HCT116 (cell line): Measurements from ENCODE around the gene ATG5. TPM values are rescaled to one million over a fixed set of nuclear protein-coding genes. Genes with fewer than 3 reads are reported as not detected.

Experiments used
- ATAC-seq: fragments of 200-7000 bp; cut with Tn5 transposase; 2 replicates; pipeline ENCODE4 v1.9.1; 2020; ENCODE audit warnings: mild to moderate bottlenecking, moderate library complexity
- BruUV-seq: library from RNA; stranded (reverse); fragments of 400-500 nt; replicated peaks from 2 replicates; lab custom pipeline; 2021; lab: Mats Ljungman, UMichigan
- CTCF ChIA-PET: fragments of 300-600 bp; sonication (Branson Sonifier 250); formaldehyde crosslinking; loops from one replicate; lab custom pipeline; 2021; ENCODE audit warnings: antibody characterized with exemption; lab: Charles Lee
- POLR2A ChIA-PET: fragments of 300-600, 350-600 bp; sonication (Branson Sonifier 250); formaldehyde crosslinking; loops from one replicate; lab custom pipeline; 2021; ENCODE audit warnings: antibody characterized with exemption; lab: Charles Lee
- RAD21 ChIA-PET, 2 experiments: fragments of 300-600 bp; sonication (Branson Sonifier 250); formaldehyde crosslinking; loops; one replicate each; lab custom pipeline; 2023; ENCODE audit warnings: low total read pairs in 2 of 2; ENCODE audit not compliant: uncharacterized antibody in 2 of 2, unreplicated experiment in 2 of 2, low non-redundant PET in 1 of 2; lab: Charles Lee
- DNase-seq: peaks from one replicate; pipeline ENCODE4 v3.0.0-alpha.2; 2010; ENCODE audit warnings: low read depth, low spot score
- H2AFZ ChIP-seq: fragments of 200-600 bp; shearing (Covaris generic), sonication (generic); 2 replicates; pipeline ENCODE4 v1.6.1; 2017; ENCODE audit warnings: low read depth, mixed run types, mixed read lengths, antibody characterized with exemption, low read length; ENCODE audit not compliant: poor library complexity, severe bottlenecking
- H3K27ac ChIP-seq: 2 replicates; pipeline ENCODE4 v1.5.1; 2012; ENCODE audit warnings: low read depth, low read length
- H3K27me3 ChIP-seq: fragments of 200-600 bp; sonication (generic); 2 replicates; pipeline ENCODE4 v1.6.1; 2016; ENCODE audit warnings: mixed run types, low read length, mixed read lengths; ENCODE audit not compliant: insufficient read depth
- H3K36me3 ChIP-seq, 2 experiments: fragments of 200-500 bp in 1 of 2; fragments of 200-600 bp in 1 of 2; sonication (Bioruptor generic) in 1 of 2; sonication (generic) in 1 of 2; 2 replicates each; pipeline versions ENCODE4 v1.5.1 to v1.6.1; 2014 to 2016; ENCODE audit warnings: low read length in 2 of 2, inconsistent platforms in 1 of 2, mixed read lengths in 1 of 2, mixed run types in 1 of 2; ENCODE audit not compliant: insufficient read depth in 2 of 2, control insufficient read depth in 1 of 2
- H3K4me1 ChIP-seq, 2 experiments: fragments of 200-600 bp in 1 of 2; sonication (generic) in 1 of 2; 2 replicates each; pipeline versions ENCODE4 v1.5.1 to v1.6.1; 2012 to 2017; ENCODE audit warnings: low read length in 2 of 2, inconsistent platforms in 1 of 2, mild to moderate bottlenecking in 1 of 2, mixed read lengths in 1 of 2, mixed run types in 1 of 2, moderate library complexity in 1 of 2; ENCODE audit not compliant: insufficient read depth in 2 of 2, control insufficient read depth in 1 of 2
- H3K4me2 ChIP-seq: fragments of 200-600 bp; sonication (generic); 2 replicates; pipeline ENCODE4 v1.6.1; 2017; ENCODE audit warnings: mixed run types, low read length, mixed read lengths
- H3K4me3 ChIP-seq, 2 experiments: fragments of 200-600 bp in 1 of 2; sonication (generic) in 1 of 2; replicated peaks in 1 of 2; 2 replicates each; pipeline ENCODE4 v1.5.1; 2011 to 2016; ENCODE audit warnings: low read length in 2 of 2, control low read depth in 1 of 2, low read depth in 1 of 2, mild to moderate bottlenecking in 1 of 2, mixed read lengths in 1 of 2, mixed run types in 1 of 2
- H3K79me2 ChIP-seq: fragments of 200-600 bp; sonication (generic); 2 replicates; pipeline ENCODE4 v1.6.1; 2017; ENCODE audit warnings: mild to moderate bottlenecking, mixed run types, low read length, moderate library complexity, mixed read lengths; ENCODE audit not compliant: insufficient read depth
- H3K9ac ChIP-seq: fragments of 200-600 bp; sonication (generic); 2 replicates; pipeline ENCODE4 v1.6.1; 2016; ENCODE audit warnings: low read length, mixed read lengths
- H3K9me2 ChIP-seq: fragments of 200-600 bp; sonication (generic), shearing (Covaris generic); 2 replicates; pipeline ENCODE4 v1.6.1; 2017; ENCODE audit warnings: mixed run types, mild to moderate bottlenecking, moderate library complexity; ENCODE audit not compliant: insufficient read depth
- H3K9me3 ChIP-seq, 2 experiments: fragments of 200-500 bp in 1 of 2; fragments of 200-600 bp in 1 of 2; sonication (Bioruptor generic) in 1 of 2; sonication (generic) in 1 of 2; 2 replicates each; pipeline ENCODE4 v1.6.1; 2014 to 2017; ENCODE audit warnings: low read length in 2 of 2, mixed read lengths in 2 of 2, inconsistent platforms in 1 of 2, low read depth in 1 of 2, mild to moderate bottlenecking in 1 of 2, mixed run types in 1 of 2, moderate library complexity in 1 of 2; ENCODE audit not compliant: control insufficient read depth in 1 of 2, insufficient read depth in 1 of 2
- H4K20me1 ChIP-seq: fragments of 200-600 bp; sonication (generic), shearing (Covaris generic); 2 replicates; pipeline ENCODE4 v1.6.1; 2017; ENCODE audit warnings: mixed run types, mild to moderate bottlenecking, moderate library complexity; ENCODE audit not compliant: insufficient read depth
- ATF3 ChIP-seq: IDR thresholded peaks from 2 replicates; pipeline ENCODE4 v1.6.1; 2012
- CTCF ChIP-seq, 3 experiments: fragments of 200-600 bp in 1 of 3; sonication (generic) in 1 of 3; IDR thresholded peaks in 2 of 3; conservative IDR thresholded peaks in 1 of 3; 2 replicates each; pipeline ENCODE4 v1.5.1; 2012 to 2017; ENCODE audit warnings: low read depth in 2 of 3, low read length in 2 of 3, antibody characterized with exemption in 1 of 3, borderline replicate concordance in 1 of 3, control low read depth in 1 of 3, mild to moderate bottlenecking in 1 of 3, mixed read lengths in 1 of 3, mixed run types in 1 of 3, moderate library complexity in 1 of 3; ENCODE audit not compliant: insufficient read depth in 1 of 3
- EGR1 ChIP-seq: IDR thresholded peaks from 2 replicates; pipeline ENCODE4 v1.6.1; 2012; ENCODE audit warnings: low read depth
- MAX ChIP-seq: IDR thresholded peaks from 2 replicates; pipeline ENCODE4 v1.6.1; 2012
- POLR2AphosphoS5 ChIP-seq: IDR thresholded peaks from 2 replicates; pipeline ENCODE4 v1.6.1; 2011; ENCODE audit warnings: mild to moderate bottlenecking, low read depth, low read length, moderate library complexity
- RAD21 ChIP-seq: IDR thresholded peaks from 2 replicates; pipeline ENCODE4 v1.6.1; 2012; ENCODE audit warnings: low read depth, mild to moderate bottlenecking
- SIN3A ChIP-seq: IDR thresholded peaks from 2 replicates; pipeline ENCODE4 v1.6.1; 2012; ENCODE audit warnings: low read depth
- SP1 ChIP-seq: IDR thresholded peaks from 2 replicates; pipeline ENCODE4 v1.6.1; 2012; ENCODE audit warnings: low read depth
- SRF ChIP-seq: IDR thresholded peaks from 2 replicates; pipeline ENCODE4 v1.6.1; 2012; ENCODE audit warnings: low read depth
- ZBTB33 ChIP-seq: IDR thresholded peaks from 2 replicates; pipeline ENCODE4 v1.6.1; 2011; ENCODE audit warnings: mild to moderate bottlenecking, low read length, moderate library complexity; ENCODE audit not compliant: insufficient replicate concordance; ENCODE audit errors: extremely low read depth
- ZFX ChIP-seq: fragments of 450-650 bp; IDR thresholded peaks from 2 replicates; pipeline ENCODE4 v1.6.1; 2017
- ZNF274 ChIP-seq: fragments of 200-500 bp; sonication (Bioruptor generic); IDR thresholded peaks from 2 replicates; pipeline ENCODE4 v1.6.1; 2014; ENCODE audit warnings: mild to moderate bottlenecking, low read depth, low read length, inconsistent platforms
- intact Hi-C: fragments of 100-400 bp; cut with micrococcal nuclease; formaldehyde crosslinking; loops from 2 replicates; pipeline ENCODE4 v1.10.0; 2022
- total RNA-seq: library from RNA; stranded (reverse); gene quantifications from one replicate; pipeline ENCODE4 v1.2.1, GENCODE V29; 2021; ENCODE audit not compliant: unreplicated experiment

ATG5 gene
- total RNA-seq, 1 experiment from 2014 or later: 39.6 TPM

- RAD21 ChIA-PET: no interaction called here
- no peak for TF ChIP-seq ZNF274
- no peak for TF ChIP-seq CTCF (IDR thresholded peaks at IDR 0.05 in 2 of 3, conservative IDR thresholded peaks at IDR 0.05 in 1 of 3; ENCODE audit: borderline replicate concordance in 1 of 3, insufficient read depth in 1 of 3, low read depth in 2 of 3, low read length in 2 of 3)
- TF ChIP-seq SRF: no peak
- TF ChIP-seq ZFX: no peak
- no peak for TF ChIP-seq EGR1
- TF ChIP-seq RAD21: no peak
- TF ChIP-seq POLR2AphosphoS5: no peak
- TF ChIP-seq ATF3: no peak
- TF ChIP-seq ZBTB33: no peak
- TF ChIP-seq MAX: no peak
- TF ChIP-seq SIN3A: no peak
- no peak for TF ChIP-seq SP1
- no peaks in the 10 kb centered on the region for H3K27me3 ChIP-seq
- H3K9me3 ChIP-seq: no peaks in the 10 kb centered on the region
- CTCF ChIA-PET: interaction anchor here (4.1 kb wide), 1 partner anchor 136 kb away, joined by 40 read pairs; no protein-coding TSS in a partner anchor
- BruUV-seq: no TSS peak
- POLR2A ChIA-PET: no interaction called here
- no peak overlapping the region for H2AFZ ChIP-seq
- H3K4me2 ChIP-seq: no peak overlapping the region
- ATAC-seq: no peak
- intact Hi-C loops: no loop called here
- no peak overlapping the region for H3K4me3 ChIP-seq
- H3K4me1 ChIP-seq: no peaks in the 10 kb centered on the region
- no peaks in the 10 kb centered on the region for H3K9me2 ChIP-seq
- peaks cover 3% of the 10 kb centered on the region; the same call in 1 of the 2 replicates for H4K20me1 ChIP-seq
- no peak overlapping the region for H3K27ac ChIP-seq
- H3K36me3 ChIP-seq: no peaks in the 10 kb centered on the region
- H3K9ac ChIP-seq: no peak overlapping the region
- H3K79me2 ChIP-seq: peaks cover 26% of the 10 kb centered on the region; the same call in 1 of the 2 replicates
- no peak for DNase-seq
Measured at GRCh38 chr6:106225581-106225980, 100.0 kb downstream of the ATG5 start.
